HFF-Myc (cell line): ENCODE measurements around the gene FSTL4.

Experiments used
- DNase-seq: peaks from one replicate; pipeline ENCODE4 v3.0.0-alpha.2; 2011; ENCODE audit warnings: low read depth; ENCODE audit errors: extremely low read depth
- H3K4me3 ChIP-seq: replicated peaks from 2 replicates; pipeline ENCODE4 v1.5.1; 2011; ENCODE audit warnings: low read depth, mild to moderate bottlenecking, control low read depth, low read length
- TF ChIP-seq, protein P1 (sequence below): IDR thresholded peaks from 2 replicates; pipeline ENCODE4 v1.5.1; 2012; ENCODE audit warnings: mild to moderate bottlenecking, low read depth, low read length, control low read depth; ENCODE audit errors: missing control alignments

The FSTL4 gene

DNA sequence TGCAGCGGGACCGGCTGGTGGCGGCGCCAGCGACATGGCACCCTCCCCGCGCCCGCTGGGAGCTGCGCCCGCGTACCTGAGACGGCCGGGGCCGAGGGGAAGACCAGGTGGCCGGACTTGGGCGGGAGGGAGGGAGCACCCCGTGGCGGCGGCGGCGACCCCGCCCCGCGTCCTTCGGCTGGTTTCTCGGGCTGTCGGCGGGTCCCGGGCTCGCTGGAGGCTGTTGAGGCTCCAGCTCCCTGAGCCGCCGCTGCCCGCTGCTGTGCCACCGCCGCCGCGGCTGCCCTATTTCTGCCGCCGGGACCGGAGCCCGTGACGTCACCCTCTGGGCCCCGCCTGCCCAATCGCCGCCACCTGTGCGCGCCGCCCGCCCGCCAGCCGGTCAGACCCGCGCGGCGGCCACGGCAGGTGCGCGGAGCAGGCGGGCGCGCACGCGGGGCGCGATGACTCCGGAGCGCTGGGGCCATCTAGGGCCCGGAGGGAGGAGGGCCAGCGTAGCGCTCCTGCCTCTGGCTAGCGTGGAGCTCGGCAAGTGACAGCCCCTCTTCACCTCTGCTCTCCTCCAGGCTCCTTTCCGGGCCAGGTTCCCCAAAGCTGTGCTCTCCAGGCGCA, at the start of gene FSTL4:
Gene FSTL4 (minus strand): TSS at position 293 of the 612 bp plus-strand sequence.
- H3K4me3 ChIP-seq = no peak within 1 kb of the TSS
- no peak for DNase-seq

DNA sequence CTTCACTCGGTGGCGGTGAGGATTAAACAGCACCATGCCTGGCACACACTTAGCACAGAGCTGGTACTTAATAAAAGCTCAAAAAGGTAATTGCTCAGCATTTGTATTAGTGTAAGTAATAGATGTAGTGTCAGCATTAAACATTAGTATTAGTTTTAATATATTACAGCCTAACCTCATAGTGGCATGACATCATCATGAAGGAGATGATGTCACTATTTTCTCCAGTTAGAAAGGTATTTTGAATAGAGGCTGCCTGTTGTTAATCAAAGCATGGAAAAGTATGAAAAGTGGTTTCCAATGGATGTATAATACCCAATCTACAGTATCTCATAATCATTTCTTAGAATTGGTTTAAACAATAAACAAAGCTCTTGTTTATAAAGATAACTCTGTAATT, 49.0 kb upstream of the FSTL4 start:
- DNase-seq = no peak
- TF ChIP-seq, protein P1, sequence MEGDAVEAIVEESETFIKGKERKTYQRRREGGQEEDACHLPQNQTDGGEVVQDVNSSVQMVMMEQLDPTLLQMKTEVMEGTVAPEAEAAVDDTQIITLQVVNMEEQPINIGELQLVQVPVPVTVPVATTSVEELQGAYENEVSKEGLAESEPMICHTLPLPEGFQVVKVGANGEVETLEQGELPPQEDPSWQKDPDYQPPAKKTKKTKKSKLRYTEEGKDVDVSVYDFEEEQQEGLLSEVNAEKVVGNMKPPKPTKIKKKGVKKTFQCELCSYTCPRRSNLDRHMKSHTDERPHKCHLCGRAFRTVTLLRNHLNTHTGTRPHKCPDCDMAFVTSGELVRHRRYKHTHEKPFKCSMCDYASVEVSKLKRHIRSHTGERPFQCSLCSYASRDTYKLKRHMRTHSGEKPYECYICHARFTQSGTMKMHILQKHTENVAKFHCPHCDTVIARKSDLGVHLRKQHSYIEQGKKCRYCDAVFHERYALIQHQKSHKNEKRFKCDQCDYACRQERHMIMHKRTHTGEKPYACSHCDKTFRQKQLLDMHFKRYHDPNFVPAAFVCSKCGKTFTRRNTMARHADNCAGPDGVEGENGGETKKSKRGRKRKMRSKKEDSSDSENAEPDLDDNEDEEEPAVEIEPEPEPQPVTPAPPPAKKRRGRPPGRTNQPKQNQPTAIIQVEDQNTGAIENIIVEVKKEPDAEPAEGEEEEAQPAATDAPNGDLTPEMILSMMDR = no peak

More for the DNA sequence above, at the start of gene FSTL4:
- TF ChIP-seq, protein P1 = no peak

DNA sequence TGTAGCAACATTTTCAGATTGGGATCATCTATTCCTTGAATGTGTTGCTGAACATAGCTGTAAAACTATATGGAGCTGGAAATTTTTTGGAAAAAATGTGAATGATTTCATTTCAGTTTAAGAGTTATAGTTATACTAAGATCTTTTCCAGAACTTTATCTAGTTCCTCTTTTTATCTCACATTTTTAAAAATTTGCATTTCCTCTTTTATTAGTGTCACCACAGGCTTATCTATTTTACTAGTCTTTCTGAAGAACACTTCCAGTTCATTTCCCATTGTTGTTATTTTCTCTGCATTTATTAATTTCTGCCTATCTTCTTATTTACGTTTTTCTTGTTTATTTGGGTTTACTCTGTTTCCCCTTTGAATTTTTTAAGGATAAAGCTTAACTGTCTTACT, 46.0 kb upstream of the FSTL4 start:
- TF ChIP-seq, protein P1 = no peak
- DNase-seq = no peak
- no peak overlapping the region for H3K4me3 ChIP-seq

More for the DNA sequence above, 49.0 kb upstream of the FSTL4 start:
- no peak overlapping the region for H3K4me3 ChIP-seq

DNA sequence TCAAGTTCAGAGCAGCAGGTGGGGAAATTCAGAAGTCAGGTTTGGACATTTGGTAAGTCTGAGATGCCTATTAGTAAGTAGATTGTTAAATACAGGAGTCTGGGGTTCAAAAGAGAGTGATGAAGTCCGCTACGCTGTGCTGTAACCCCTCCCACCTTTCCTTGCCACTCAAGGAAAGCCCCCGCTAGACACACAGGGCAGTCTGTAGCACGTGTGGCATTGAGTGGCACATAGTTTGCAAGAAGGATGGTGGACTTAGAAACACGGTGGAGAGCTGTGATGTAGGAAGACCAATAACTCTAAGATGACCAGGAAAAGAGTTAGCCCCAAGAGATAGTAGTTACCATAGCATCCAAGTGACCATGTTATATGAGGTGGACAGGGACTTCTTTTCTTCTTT, 44.7 kb upstream of the FSTL4 start:
- DNase-seq = no peak
- TF ChIP-seq, protein P1 = no peak
- H3K4me3 ChIP-seq = no peak overlapping the region

DNA sequence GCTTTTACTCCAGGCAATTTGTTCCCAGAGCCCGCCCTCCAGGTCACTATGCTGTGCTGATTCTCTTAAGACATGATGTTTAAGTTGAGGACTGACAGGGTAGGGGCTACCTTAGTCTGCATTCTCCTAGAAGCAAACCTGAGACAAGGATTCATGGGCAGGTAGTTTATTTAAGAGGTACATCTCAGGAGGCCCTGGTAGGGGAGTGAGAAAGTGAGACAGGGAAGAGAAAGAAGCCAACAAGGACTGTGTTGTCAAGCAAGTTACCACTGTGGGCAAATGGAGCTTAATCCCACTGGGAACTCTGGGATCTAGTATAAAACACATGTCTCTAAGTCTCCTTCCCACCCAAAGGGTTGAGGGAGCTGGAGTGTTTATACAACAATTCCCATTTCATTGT, 43.6 kb upstream of the FSTL4 start:
- TF ChIP-seq, protein P1 = no peak
- no peak overlapping the region for H3K4me3 ChIP-seq
- no peak for DNase-seq

DNA sequence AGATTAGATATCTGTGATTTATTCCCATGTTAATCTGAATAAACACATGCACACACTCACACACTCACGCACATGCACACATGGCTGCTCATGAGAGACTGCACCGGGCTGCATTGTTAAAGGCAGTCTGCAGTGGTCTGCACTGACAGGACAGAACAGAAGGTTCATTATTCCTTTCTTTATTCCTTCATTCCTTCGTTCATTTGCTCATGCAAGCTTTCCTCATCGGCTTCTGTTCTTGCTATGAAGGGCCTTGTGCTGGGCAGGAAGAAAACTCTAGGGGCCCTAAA, 41.4 kb upstream of the FSTL4 start:
- no peak for DNase-seq
- no peak overlapping the region for H3K4me3 ChIP-seq
- TF ChIP-seq, protein P1 = no peak

DNA sequence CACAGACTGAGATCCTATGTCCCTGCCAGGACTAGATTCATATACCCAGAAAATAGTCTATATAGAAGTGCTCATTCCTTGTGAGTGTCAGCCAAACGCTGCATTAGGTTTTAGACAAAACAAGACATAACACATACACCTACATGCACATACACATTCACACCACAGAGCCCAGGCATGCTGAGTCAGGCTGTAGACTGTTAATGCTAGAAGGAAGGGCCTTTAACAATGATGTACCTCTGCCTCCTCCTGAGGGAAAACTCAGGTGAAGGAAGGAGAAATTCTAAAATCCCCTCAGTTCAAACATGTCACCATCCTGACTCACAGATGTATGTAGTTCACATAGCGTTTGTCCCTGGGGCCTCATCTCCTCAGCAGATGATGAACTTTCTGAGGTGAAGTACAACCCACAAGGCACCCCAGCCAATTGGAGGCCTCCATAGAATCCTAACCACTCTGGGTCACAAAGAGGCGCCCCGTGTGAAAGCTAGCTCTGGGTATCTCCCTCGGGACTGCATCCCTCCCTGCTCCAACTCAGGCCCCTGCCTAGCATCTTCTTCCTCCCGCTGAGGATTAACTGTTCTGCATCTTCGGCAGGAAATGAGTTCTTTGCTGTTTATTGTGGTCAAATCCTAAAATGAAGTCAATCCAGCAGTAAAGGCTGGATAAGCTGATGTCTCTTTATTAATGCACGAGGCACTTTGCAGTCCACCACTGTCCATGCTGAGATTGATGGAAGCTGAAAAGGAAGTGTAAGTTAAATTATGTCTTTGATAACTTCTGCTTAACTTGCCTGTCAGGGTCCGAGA, 40.8 kb upstream of the FSTL4 start:
- no peak overlapping the region for H3K4me3 ChIP-seq
- DNase-seq = no peak
- TF ChIP-seq, protein P1 = no peak
